ENCODE results near the gene PCID2. TPM values are rescaled to one million over a fixed set of nuclear protein-coding genes. Genes with fewer than 3 reads are reported as not detected.
A peak's percentile ranks its signal among the peaks of the same experiment; 100 is the strongest.

The PCID2 gene
- total RNA-seq, 4 donors from 2014 or later, result 44.8 to 45.8 (median 44.8) TPM

DNA sequence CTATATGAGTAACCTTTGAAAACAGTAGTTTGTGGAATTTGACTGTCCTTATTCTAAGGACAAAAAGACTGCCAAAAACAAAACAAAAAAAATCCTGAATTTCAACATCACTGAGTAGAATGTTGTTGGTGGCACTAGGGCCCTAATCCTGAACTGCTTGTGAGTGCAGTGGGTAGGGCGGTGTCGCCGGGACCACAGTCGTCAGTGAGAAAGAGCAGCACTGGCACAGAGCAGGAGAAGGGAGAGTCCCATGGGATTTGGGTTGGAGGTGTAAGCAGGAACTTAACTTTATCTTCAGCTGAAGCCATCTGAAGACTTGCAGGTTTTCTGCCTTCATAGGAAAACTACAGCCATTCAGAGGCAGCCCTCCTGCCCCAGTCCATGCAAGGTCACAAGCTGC lies 5.6 kb downstream of the PCID2 start:
- TF ChIP-seq, protein P1, sequence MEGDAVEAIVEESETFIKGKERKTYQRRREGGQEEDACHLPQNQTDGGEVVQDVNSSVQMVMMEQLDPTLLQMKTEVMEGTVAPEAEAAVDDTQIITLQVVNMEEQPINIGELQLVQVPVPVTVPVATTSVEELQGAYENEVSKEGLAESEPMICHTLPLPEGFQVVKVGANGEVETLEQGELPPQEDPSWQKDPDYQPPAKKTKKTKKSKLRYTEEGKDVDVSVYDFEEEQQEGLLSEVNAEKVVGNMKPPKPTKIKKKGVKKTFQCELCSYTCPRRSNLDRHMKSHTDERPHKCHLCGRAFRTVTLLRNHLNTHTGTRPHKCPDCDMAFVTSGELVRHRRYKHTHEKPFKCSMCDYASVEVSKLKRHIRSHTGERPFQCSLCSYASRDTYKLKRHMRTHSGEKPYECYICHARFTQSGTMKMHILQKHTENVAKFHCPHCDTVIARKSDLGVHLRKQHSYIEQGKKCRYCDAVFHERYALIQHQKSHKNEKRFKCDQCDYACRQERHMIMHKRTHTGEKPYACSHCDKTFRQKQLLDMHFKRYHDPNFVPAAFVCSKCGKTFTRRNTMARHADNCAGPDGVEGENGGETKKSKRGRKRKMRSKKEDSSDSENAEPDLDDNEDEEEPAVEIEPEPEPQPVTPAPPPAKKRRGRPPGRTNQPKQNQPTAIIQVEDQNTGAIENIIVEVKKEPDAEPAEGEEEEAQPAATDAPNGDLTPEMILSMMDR (IDR thresholded peaks at IDR 0.05), result no peak
- no peak for ATAC-seq (ENCODE audit: low FRiP score)
- DNase-seq (ENCODE audit: low spot score), result no peak

DNA sequence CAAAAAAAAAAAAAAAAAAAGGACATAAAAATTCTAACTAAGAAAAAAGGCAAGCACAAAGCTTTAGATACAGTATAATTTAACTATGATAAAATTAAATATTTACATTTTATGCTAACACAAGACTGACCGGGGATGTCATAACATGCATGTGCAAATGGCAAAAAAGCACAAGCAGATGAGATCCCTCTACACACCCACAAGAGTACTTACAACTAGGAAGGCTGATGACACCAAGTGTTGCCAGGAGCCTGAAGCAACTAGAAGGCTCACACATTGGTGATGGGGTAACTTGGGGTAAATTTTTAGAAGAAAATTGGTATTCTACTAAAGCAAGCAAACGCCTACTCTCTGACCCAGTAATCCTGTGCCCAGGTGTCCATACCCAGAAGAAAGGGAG lies 6.7 kb downstream of the PCID2 start:
- TF ChIP-seq, protein P1 (IDR thresholded peaks at IDR 0.05), result no peak
- no peak for ATAC-seq (ENCODE audit: low FRiP score)
- no peak for DNase-seq (ENCODE audit: low spot score)

DNA sequence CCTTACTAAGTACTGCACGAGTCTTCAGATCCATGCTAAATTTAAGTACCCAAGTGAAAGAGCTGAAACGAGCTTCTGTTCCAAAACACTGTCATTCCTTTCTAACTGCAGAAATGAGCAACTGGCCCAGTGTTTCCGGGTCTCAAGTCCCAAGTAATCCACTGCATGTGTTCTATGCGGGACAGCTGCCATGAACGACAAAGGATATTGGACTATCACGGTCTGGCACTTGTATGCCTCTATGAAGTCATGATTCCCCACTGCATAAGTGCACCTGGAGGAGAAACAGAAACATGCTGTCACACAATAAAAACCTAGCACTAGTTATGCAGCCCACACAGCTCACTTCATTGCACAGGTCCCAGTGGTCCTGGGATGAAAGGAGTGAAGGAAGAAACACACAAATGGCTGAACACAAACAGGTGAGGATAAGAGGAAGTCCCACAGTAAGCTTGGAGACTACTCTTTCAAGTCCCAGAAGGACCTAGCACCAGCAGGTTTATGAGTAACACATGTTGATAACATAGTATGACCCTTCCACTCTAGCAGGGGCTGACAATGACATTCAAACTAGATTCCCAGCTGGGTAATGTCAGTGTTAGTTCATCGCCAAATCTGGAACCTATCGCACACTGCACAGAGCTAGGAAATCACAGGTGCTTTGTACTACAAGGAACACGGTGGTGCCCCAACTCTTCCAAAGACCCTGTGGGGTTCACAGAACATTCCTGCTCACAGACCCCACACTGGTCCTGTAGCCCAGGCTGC lies 11.3 kb downstream of the PCID2 start:
- TF ChIP-seq, protein P1 (IDR thresholded peaks at IDR 0.05), result no peak
- DNase-seq (ENCODE audit: low spot score) (no peak), ATAC-seq (ENCODE audit: low FRiP score) (no peak)

DNA sequence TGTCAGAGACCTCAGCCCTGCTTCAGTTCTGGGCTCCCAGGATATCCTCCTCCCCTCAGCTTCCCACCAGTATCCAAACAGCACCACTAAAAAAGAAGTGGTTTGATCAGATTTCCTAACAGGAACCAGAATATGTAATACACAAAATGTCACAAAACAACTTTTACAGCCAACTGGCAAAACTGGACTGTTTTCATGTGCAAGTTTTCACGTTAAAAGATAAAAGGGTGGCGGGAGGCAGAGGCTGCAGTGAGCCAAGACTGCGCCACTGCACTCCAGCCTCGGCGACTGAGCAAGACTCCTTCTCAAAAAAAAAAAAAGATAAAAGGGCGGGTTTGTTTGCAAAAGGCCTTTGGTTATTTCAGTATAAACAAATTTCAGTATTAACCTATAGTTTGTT lies 13.1 kb downstream of the PCID2 start:
- ATAC-seq (ENCODE audit: low FRiP score), result no peak
- DNase-seq (ENCODE audit: low spot score), result no peak
- TF ChIP-seq, protein P1 (IDR thresholded peaks at IDR 0.05), result no peak

- ATAC-seq (ENCODE audit: low FRiP score), result peak; percentile 48
- TF ChIP-seq, protein P1 (IDR thresholded peaks at IDR 0.05), result no peak
- no peak for DNase-seq (ENCODE audit: low spot score)
These were observed 15.6 kb downstream of the PCID2 start for GRCh38 chr13:113192902-113193301.

- no peak for ATAC-seq (ENCODE audit: low FRiP score)
- TF ChIP-seq, protein P1 (IDR thresholded peaks at IDR 0.05), result no peak
These were observed 16.2 kb downstream of the PCID2 start for GRCh38 chr13:113192279-113192678.

DNA sequence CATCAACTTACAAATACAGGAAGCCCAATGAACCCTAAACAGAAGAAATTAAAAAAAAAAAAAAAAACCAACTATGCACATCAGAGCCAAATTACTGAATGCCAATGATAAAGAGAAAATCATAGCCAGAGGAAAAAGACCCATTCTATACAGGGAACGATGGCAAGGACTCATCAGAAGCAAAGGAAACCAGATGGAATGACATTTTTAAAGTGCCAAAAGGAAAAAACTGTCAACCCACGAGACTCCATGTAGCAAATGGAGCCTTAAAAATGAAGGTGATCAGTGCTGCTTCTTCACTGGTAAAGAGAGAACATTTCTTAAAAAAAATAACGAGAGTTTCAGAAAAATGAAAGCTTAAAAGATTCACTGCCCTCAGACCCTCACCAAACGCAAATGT lies 18.3 kb downstream of the PCID2 start:
- ATAC-seq (ENCODE audit: low FRiP score), result no peak
- TF ChIP-seq, protein P1 (IDR thresholded peaks at IDR 0.05), result no peak
- DNase-seq (ENCODE audit: low spot score), result no peak

More at GRCh38 chr13:113192279-113192678, 16.2 kb downstream of the PCID2 start:
- no peak for DNase-seq (ENCODE audit: low spot score)

Measured in omental fat pad (tissue), 4 donors.